Neural crest cell (in vitro differentiated cells): ENCODE results near the gene DOCK10. TPM values are rescaled to one million over a fixed set of nuclear protein-coding genes. Genes with fewer than 3 reads are reported as not detected.

Experiments
- DNase-seq: peaks from one replicate; pipeline ENCODE4 v3.0.0; 2021; ENCODE audit warnings: low read depth, mixed read lengths, low spot score
- H3K27ac Mint-ChIP-seq: one replicate; pipeline ENCODE4 v1.8.0; 2021; ENCODE audit warnings: mild to moderate bottlenecking, mixed read lengths; ENCODE audit not compliant: unreplicated experiment
- H3K27me3 Mint-ChIP-seq: 2 replicates; pipeline ENCODE4 v1.8.0; 2021; ENCODE audit warnings: low read depth, mild to moderate bottlenecking, mixed read lengths
- H3K36me3 Mint-ChIP-seq: 2 replicates; pipeline ENCODE4 v1.8.0; 2021; ENCODE audit warnings: low read depth, mild to moderate bottlenecking, mixed read lengths
- H3K4me1 Mint-ChIP-seq: 2 replicates; pipeline ENCODE4 v1.8.0; 2021; ENCODE audit warnings: mixed read lengths
- H3K4me3 Mint-ChIP-seq: one replicate; pipeline ENCODE4 v1.8.0; 2021; ENCODE audit warnings: mild to moderate bottlenecking, mixed read lengths
- H3K9me3 Mint-ChIP-seq: 2 replicates; pipeline ENCODE4 v1.8.0; 2021; ENCODE audit warnings: mixed read lengths
- CTCF ChIP-seq: fragments of 200-600 bp; sonication (generic); conservative IDR thresholded peaks from 2 replicates; pipeline ENCODE4 v1.5.0; 2021; ENCODE audit warnings: antibody characterized with exemption, mild to moderate bottlenecking
- total RNA-seq: library from RNA; stranded (reverse); gene quantifications from 2 replicates; pipeline ENCODE4 v1.2.1, GENCODE V29; 2021

DOCK10 gene
- total RNA-seq, 1 donor from 2014 or later: 29.7 TPM

GRCh38 chr2:224971214-224971613, 71.1 kb downstream of the DOCK10 start:
- Mint-ChIP-seq H3K36me3 (no peaks in the 10 kb centered on the region), H3K27ac (no peak overlapping the region), H3K9me3 (peaks cover 2% of the 10 kb centered on the region), H3K27me3 (no peaks in the 10 kb centered on the region), H3K4me3 (no peak overlapping the region), H3K4me1 (peaks cover 18% of the 10 kb centered on the region)
- TF ChIP-seq CTCF: no peak
- no peak for DNase-seq

GRCh38 chr2:224970311-224970710, 72.0 kb downstream of the DOCK10 start:
- no peak for DNase-seq
- H3K4me3 Mint-ChIP-seq: no peak overlapping the region
- peaks cover 2% of the 10 kb centered on the region for H3K9me3 Mint-ChIP-seq
- no peak overlapping the region for H3K27ac Mint-ChIP-seq
- no peak for TF ChIP-seq CTCF
- H3K4me1 Mint-ChIP-seq: peaks cover 13% of the 10 kb centered on the region
- H3K27me3 Mint-ChIP-seq: no peaks in the 10 kb centered on the region
- H3K36me3 Mint-ChIP-seq: no peaks in the 10 kb centered on the region

- no peak for TF ChIP-seq CTCF
- Mint-ChIP-seq H3K4me3 (no peak overlapping the region), H3K27ac (no peak overlapping the region), H3K27me3 (no peaks in the 10 kb centered on the region), H3K36me3 (no peaks in the 10 kb centered on the region), H3K4me1 (peaks cover 13% of the 10 kb centered on the region), H3K9me3 (peaks cover 2% of the 10 kb centered on the region)
- DNase-seq: no peak
Measured at GRCh38 chr2:224969633-224970260, 72.5 kb downstream of the DOCK10 start.

- Mint-ChIP-seq H3K36me3 (no peaks in the 10 kb centered on the region), H3K4me1 (peaks cover 11% of the 10 kb centered on the region), H3K4me3 (no peak overlapping the region), H3K27me3 (no peaks in the 10 kb centered on the region), H3K27ac (no peak overlapping the region), H3K9me3 (peaks cover 2% of the 10 kb centered on the region)
- DNase-seq: no peak
- no peak for TF ChIP-seq CTCF
Measured at GRCh38 chr2:224969095-224969494, 73.2 kb downstream of the DOCK10 start.

- no peaks in the 10 kb centered on the region for H3K27me3 Mint-ChIP-seq
- H3K9me3 Mint-ChIP-seq: peaks cover 3% of the 10 kb centered on the region
- H3K36me3 Mint-ChIP-seq: peaks cover 1% of the 10 kb centered on the region
- TF ChIP-seq CTCF: no peak
- no peak overlapping the region for H3K4me3 Mint-ChIP-seq
- peaks cover 3% of the 10 kb centered on the region for H3K4me1 Mint-ChIP-seq
- DNase-seq: no peak
- no peak overlapping the region for H3K27ac Mint-ChIP-seq
Measured at GRCh38 chr2:224968051-224968450, 74.2 kb downstream of the DOCK10 start.
